Activated CD4-positive, alpha-beta T cell treated with anti-CD3 and anti-CD28 coated beads, Interleukin-2, amount 10 ng/mL, durations not matched to agents 24 days and 14 days (primary cell): ENCODE measurements around the gene APOBR. TPM values are rescaled to one million over a fixed set of nuclear protein-coding genes. Genes with fewer than 3 reads are reported as not detected.
"Not testable (repeated sequence)": the region's sequence is repeated elsewhere in the genome, so short reads cannot be mapped to it uniquely, and the experiment has no call there.

Source experiments
- DNase-seq: peaks from one replicate; pipeline ENCODE4 v3.0.0; 2022
- H3K27ac Mint-ChIP-seq: one replicate; pipeline ENCODE4 v1.8.0; 2022; ENCODE audit warnings: mild to moderate bottlenecking, mixed read lengths
- H3K27me3 Mint-ChIP-seq: one replicate; pipeline ENCODE4 v1.8.0; 2022; ENCODE audit warnings: mixed read lengths
- H3K36me3 Mint-ChIP-seq: one replicate; pipeline ENCODE4 v1.8.0; 2022; ENCODE audit warnings: low read depth, mild to moderate bottlenecking, mixed read lengths
- H3K4me1 Mint-ChIP-seq: one replicate; pipeline ENCODE4 v1.8.0; 2021; ENCODE audit warnings: mixed read lengths
- H3K4me3 Mint-ChIP-seq: one replicate; pipeline ENCODE4 v1.8.0; 2022; ENCODE audit warnings: mild to moderate bottlenecking, moderate library complexity, mixed read lengths
- H3K9me3 Mint-ChIP-seq: one replicate; pipeline ENCODE4 v1.8.0; 2021; ENCODE audit warnings: mixed read lengths
- intact Hi-C: fragments of 100-400 bp; cut with micrococcal nuclease; formaldehyde crosslinking; loops from one replicate; pipeline ENCODE4 v1.15.1; 2023
- total RNA-seq: library from RNA; stranded (reverse); gene quantifications from 2 replicates; pipeline ENCODE4 v1.2.3, GENCODE V29; 2022

APOBR gene
- total RNA-seq, 1 donor from 2014 or later = 4.0 TPM

- Mint-ChIP-seq H3K4me1 (peaks cover 55% of the 10 kb centered on the region), H3K4me3 (peak overlapping the region; percentile 97), H3K9me3 (no peaks in the 10 kb centered on the region), H3K27me3 (no peaks in the 10 kb centered on the region), H3K36me3 (peaks cover 12% of the 10 kb centered on the region), H3K27ac (peak overlapping the region; percentile 98)
- intact Hi-C loops = no loop called here
- DNase-seq = peak; percentile 65
Observed at GRCh38 chr16:28495098-28495793, 803 bp downstream of the APOBR start.

- Mint-ChIP-seq H3K4me1 (peaks cover 56% of the 10 kb centered on the region), H3K4me3 (peak overlapping the region; percentile 97), H3K27ac (peak overlapping the region; percentile 98), H3K27me3 (no peaks in the 10 kb centered on the region), H3K9me3 (no peaks in the 10 kb centered on the region), H3K36me3 (peaks cover 12% of the 10 kb centered on the region)
- DNase-seq = peak; percentile 59
- intact Hi-C loops = no loop called here
Observed at GRCh38 chr16:28495795-28496749, 1.6 kb downstream of the APOBR start.

DNA sequence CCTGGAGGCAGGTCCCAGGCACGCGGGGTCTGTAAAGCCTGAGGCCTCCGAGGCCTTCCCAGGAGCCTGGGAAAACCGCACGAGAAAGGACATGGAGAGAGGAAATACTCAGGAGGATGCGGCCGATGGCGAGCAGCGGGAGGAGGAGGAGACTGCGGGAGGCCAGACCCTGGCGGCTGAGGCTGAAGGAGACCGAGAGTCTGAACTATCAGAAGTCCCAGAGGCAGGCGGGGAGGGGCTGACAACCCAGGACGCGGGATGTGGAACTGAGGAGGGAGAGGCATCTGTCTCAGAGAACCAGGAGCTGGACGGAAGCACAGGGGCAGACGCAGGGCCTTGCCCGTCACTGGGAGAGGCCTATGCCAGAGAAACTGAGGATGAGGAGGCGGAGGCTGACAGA is 2.4 kb downstream of the APOBR start:
- no peaks in the 10 kb centered on the region for H3K9me3 Mint-ChIP-seq

GRCh38 chr16:28497386-28497785 is 2.9 kb downstream of the APOBR start:
- intact Hi-C loops = no loop called here
- Mint-ChIP-seq H3K27ac (peak overlapping the region; percentile 65), H3K27me3 (no peaks in the 10 kb centered on the region), H3K4me1 (peaks cover 53% of the 10 kb centered on the region), H3K9me3 (no peaks in the 10 kb centered on the region), H3K36me3 (peaks cover 7% of the 10 kb centered on the region), H3K4me3 (no peak overlapping the region)
- DNase-seq = no peak

More for the DNA sequence above, 2.4 kb downstream of the APOBR start:
- Mint-ChIP-seq H3K27me3 (no peaks in the 10 kb centered on the region), H3K27ac (peak overlapping the region; percentile 98), H3K4me3 (no peak overlapping the region), H3K36me3 (peaks cover 8% of the 10 kb centered on the region), H3K4me1 (peaks cover 53% of the 10 kb centered on the region)
- no peak for DNase-seq
- intact Hi-C loops = no loop called here

- Mint-ChIP-seq H3K4me3 (no peak overlapping the region), H3K9me3 (no peaks in the 10 kb centered on the region), H3K27me3 (no peaks in the 10 kb centered on the region), H3K27ac (peak overlapping the region; percentile 65), H3K4me1 (peaks cover 50% of the 10 kb centered on the region), H3K36me3 (peaks cover 7% of the 10 kb centered on the region)
- no peak for DNase-seq
- intact Hi-C loops = no loop called here
Observed at GRCh38 chr16:28497861-28498599, 3.6 kb downstream of the APOBR start.

GRCh38 chr16:28498666-28499381 is 4.4 kb downstream of the APOBR start:
- H3K27me3 Mint-ChIP-seq = no peaks in the 10 kb centered on the region
- H3K27ac Mint-ChIP-seq = no peak overlapping the region
- intact Hi-C loops = no loop called here
- peaks cover 7% of the 10 kb centered on the region for H3K36me3 Mint-ChIP-seq
- DNase-seq = no peak
- H3K4me3 Mint-ChIP-seq = no peak overlapping the region
- no peaks in the 10 kb centered on the region for H3K9me3 Mint-ChIP-seq
- H3K4me1 Mint-ChIP-seq = peaks cover 45% of the 10 kb centered on the region

GRCh38 chr16:28499854-28500253 is 5.4 kb downstream of the APOBR start:
- H3K36me3 Mint-ChIP-seq = peaks cover 7% of the 10 kb centered on the region

GRCh38 chr16:28500476-28501180 is 6.2 kb downstream of the APOBR start:
- H3K36me3 Mint-ChIP-seq, H3K9me3 Mint-ChIP-seq, intact Hi-C loops, DNase-seq, H3K4me3 Mint-ChIP-seq, H3K27me3 Mint-ChIP-seq, H3K27ac Mint-ChIP-seq: not testable (repeated sequence)
- H3K4me1 Mint-ChIP-seq = peaks cover 28% of the 10 kb centered on the region

More at GRCh38 chr16:28499854-28500253, 5.4 kb downstream of the APOBR start:
- Mint-ChIP-seq H3K4me1 (peaks cover 35% of the 10 kb centered on the region), H3K9me3 (no peaks in the 10 kb centered on the region), H3K27ac (no peak overlapping the region), H3K27me3 (no peaks in the 10 kb centered on the region), H3K4me3 (no peak overlapping the region)
- no peak for DNase-seq
- intact Hi-C loops = no loop called here

- DNase-seq = no peak
- Mint-ChIP-seq H3K27ac (no peak overlapping the region), H3K27me3 (peaks cover 2% of the 10 kb centered on the region), H3K36me3 (peaks cover 7% of the 10 kb centered on the region), H3K4me1 (peaks cover 20% of the 10 kb centered on the region), H3K4me3 (no peak overlapping the region), H3K9me3 (no peaks in the 10 kb centered on the region)
- intact Hi-C loops = no loop called here
Observed at GRCh38 chr16:28501258-28502232, 7.1 kb downstream of the APOBR start.

DNA sequence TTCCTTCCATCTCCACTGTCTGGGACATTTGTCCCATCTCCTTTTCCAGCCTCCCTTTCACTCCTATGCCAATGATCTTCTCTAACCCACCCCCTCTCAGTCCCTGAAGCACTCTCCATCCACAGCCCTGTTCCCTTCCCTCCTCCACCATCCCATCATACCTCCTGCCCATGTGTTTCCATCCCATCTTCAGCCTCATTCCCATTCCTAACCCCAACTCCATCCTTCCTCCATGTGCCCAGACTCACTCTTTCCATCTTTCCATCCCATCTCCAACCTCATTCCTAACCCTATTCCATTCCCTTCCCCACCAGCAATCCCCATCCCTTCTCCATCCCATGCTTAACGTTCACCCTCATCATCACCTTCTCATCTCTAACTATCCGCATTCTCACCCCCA is 7.8 kb downstream of the APOBR start:
- intact Hi-C loops = no loop called here
- DNase-seq = no peak
- H3K4me3 Mint-ChIP-seq = no peak overlapping the region
- H3K27ac Mint-ChIP-seq = no peak overlapping the region
- no peaks in the 10 kb centered on the region for H3K9me3 Mint-ChIP-seq
- H3K27me3 Mint-ChIP-seq = peaks cover 2% of the 10 kb centered on the region
- peaks cover 3% of the 10 kb centered on the region for H3K36me3 Mint-ChIP-seq
- peaks cover 20% of the 10 kb centered on the region for H3K4me1 Mint-ChIP-seq

DNA sequence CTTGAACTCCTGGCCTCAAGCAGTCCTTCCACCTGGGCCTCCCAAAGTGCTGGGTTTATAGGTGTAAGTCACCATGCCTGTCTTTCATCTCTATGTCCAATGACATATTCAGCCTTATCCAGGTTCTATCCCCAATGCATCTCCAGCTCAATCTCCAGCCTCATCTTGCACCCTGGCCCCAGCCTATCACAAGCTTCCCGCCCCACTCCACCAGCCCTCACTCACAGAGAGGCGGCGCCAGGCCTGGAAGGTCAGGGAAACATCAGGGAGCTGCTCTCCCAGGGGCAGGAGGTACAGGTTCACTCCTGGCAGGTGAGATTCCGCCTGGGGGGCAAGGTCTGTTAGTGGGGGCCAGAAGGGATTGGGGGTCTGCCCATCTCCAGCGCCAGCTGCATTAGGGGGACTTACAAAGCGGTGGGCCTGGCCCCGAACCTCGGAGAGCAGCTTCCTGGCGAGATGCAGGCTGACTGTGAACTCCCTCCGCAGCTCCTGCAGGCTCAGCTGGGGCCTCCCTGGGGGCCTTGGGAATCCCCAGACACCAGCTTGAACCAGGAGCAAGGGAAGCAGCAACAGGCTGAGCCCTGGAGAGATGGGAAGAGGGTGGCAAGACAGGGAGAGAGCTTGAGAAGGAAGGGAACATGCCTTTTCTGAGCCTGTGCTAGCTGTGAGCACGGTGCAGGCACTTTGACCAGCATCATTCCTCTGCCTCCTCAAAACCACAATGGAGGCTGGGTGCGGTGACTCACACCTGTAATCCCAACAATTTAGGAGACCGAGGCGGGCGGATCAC is 9.2 kb downstream of the APOBR start:
- DNase-seq = no peak
- Mint-ChIP-seq H3K27me3 (peaks cover 2% of the 10 kb centered on the region), H3K4me1 (peaks cover 25% of the 10 kb centered on the region), H3K9me3 (no peaks in the 10 kb centered on the region), H3K27ac (no peak overlapping the region), H3K36me3 (peaks cover under 1% of the 10 kb centered on the region), H3K4me3 (no peak overlapping the region)
- intact Hi-C loops = no loop called here
